Thymus (tissue), 14 donors: ENCODE data around the gene KDM2B. TPM values are rescaled to one million over a fixed set of nuclear protein-coding genes. Genes with fewer than 3 reads are reported as not detected.

Experiments used
- DNase-seq, 9 donors: peaks; one replicate each; pipeline ENCODE4 v3.0.0-alpha.2; 2013; ENCODE audit warnings: low spot score in 9 of 9, low read depth in 6 of 9, missing footprints in 1 of 9
- H3K27ac ChIP-seq, 2 donors: one replicate each; pipeline ENCODE4 v1.5.1; 2013; ENCODE audit warnings: control low read depth in 1 of 2, low read depth in 1 of 2, low read length in 1 of 2, mild to moderate bottlenecking in 1 of 2, moderate library complexity in 1 of 2
- H3K27me3 ChIP-seq, 2 donors: one replicate each; pipeline ENCODE4 v1.5.1; 2013; ENCODE audit warnings: low read length in 1 of 2; ENCODE audit not compliant: control insufficient read depth in 2 of 2, insufficient read depth in 1 of 2
- H3K36me3 ChIP-seq, 2 donors: one replicate each; pipeline ENCODE4 v1.5.1; 2013; ENCODE audit warnings: low read length in 1 of 2, mild to moderate bottlenecking in 1 of 2, moderate library complexity in 1 of 2; ENCODE audit not compliant: control insufficient read depth in 2 of 2, insufficient read depth in 2 of 2
- H3K4me1 ChIP-seq, 2 donors: one replicate each; pipeline ENCODE4 v1.5.1; 2013; ENCODE audit warnings: low read length in 2 of 2; ENCODE audit not compliant: control insufficient read depth in 2 of 2, insufficient read depth in 2 of 2
- H3K4me3 ChIP-seq, 2 donors: one replicate each; pipeline ENCODE4 v1.5.1; 2013; ENCODE audit warnings: low read length in 2 of 2, control low read depth in 1 of 2, mild to moderate bottlenecking in 1 of 2
- H3K9me3 ChIP-seq, 2 donors: one replicate each; pipeline ENCODE4 v1.5.1; 2013; ENCODE audit warnings: low read length in 1 of 2, mild to moderate bottlenecking in 1 of 2; ENCODE audit not compliant: control insufficient read depth in 2 of 2, insufficient read depth in 1 of 2
- WGBS: extraction: QIAGEN DNeasy Blood & Tissue Kit; methylation state at CpG from one replicate; pipeline ENCODE4 v1.1.7; 2013; 5-methylcytosine and 5-hydroxymethylcytosine counted together
- long read RNA-seq, 10 donors: transcript quantifications; one replicate each; lab custom pipeline, GENCODE V29; 2026
- polyA plus RNA-seq: library from polyadenylated mRNA; stranded (reverse); fragments of 200-250 nt; gene quantifications from one replicate; pipeline ENCODE4 v1.2.3, GENCODE V29; 2013
- total RNA-seq: library from RNA; stranded (reverse); fragments of 120-200 nt; gene quantifications from one replicate; pipeline ENCODE4 v1.2.4, GENCODE V29; 2013
- donor health status: healthy.

KDM2B gene
- 26.4 TPM for total RNA-seq
- 25.9 TPM for polyA plus RNA-seq
- long read RNA-seq, donor 1, result 0 reads
- long read RNA-seq, donor 2, result 0 reads
- long read RNA-seq, donor 3, partial matches to known transcripts, result 0 of 1 reads
- long read RNA-seq, donor 3, other reads (novel, unspliced or antisense), result 0 of 1 reads
- long read RNA-seq, donor 4, partial matches to known transcripts, result 0 of 28 reads
- long read RNA-seq, donor 4, other reads (novel, unspliced or antisense), result 26 of 28 reads
- long read RNA-seq, donor 5, partial matches to known transcripts, result 0 of 1 reads
- long read RNA-seq, donor 5, other reads (novel, unspliced or antisense), result 0 of 1 reads
- long read RNA-seq, donor 6, result 0 reads
- long read RNA-seq, donor 7, partial matches to known transcripts, result 9 of 10 reads
- long read RNA-seq, donor 7, other reads (novel, unspliced or antisense), result 0 of 10 reads
- long read RNA-seq, donor 8, partial matches to known transcripts, result 0 of 11 reads
- long read RNA-seq, donor 8, other reads (novel, unspliced or antisense), result 10 of 11 reads
- long read RNA-seq, donor 9, partial matches to known transcripts, result 0 of 2 reads
- long read RNA-seq, donor 9, other reads (novel, unspliced or antisense), result 0 of 2 reads
- long read RNA-seq, donor 10, result 0 reads

DNA sequence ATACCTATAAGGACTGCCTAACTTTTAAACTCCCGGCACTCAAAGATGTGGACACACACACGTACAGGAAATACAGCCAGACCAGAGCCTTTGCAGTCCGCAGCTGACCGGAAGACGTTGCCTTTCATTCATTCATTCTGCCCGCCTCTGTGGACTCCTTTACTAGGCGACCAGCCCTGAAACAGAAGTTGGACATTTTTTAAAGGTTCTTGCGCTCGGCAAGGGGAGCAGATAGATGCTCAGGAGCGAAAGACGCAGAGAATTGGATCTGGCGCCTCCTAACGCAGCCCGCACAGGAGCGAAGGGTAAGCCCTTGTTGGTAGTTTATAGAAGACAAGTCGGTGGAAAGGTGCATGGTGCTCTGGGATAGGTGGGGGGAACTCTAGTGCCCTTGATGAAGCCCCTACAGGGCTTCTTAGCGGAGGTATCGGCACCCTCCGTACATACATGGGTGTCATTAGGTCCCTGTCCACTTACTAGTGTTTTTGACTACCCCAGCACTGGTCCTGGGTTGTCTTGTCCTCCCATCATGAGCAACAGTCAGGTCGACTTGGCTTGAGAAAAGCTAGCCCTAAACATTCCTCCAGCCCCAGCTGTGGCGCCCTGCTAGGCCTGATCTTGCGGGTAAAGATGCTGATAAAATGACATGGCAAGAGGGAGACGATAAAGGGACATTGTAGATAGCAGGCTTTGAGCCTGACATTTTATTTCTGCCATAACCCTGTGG lies at the start of gene KDM2B:
KDM2B (minus strand) TSS at position 65 of the 727 bp plus-strand sequence. CDS start 112 bp downstream, outside the sequence.
- peak in 3 of 9 donors; percentile 38 to 63 (median 41) for DNase-seq
- Histone ChIP-seq H3K9me3 (no peaks in the 10 kb centered on the region), H3K27ac (peak within 1 kb of the TSS; percentile 89 to 91), H3K4me1 (peaks cover 23 to 50% of the 10 kb centered on the region in 2 donors), H3K27me3 (no peaks in the 10 kb centered on the region), H3K36me3 (peaks cover 0 to 3% of the 10 kb centered on the region in 2 donors), H3K4me3 (peak within 1 kb of the TSS; percentile 58 to 82)
- WGBS, result 23% methylated on average over 23 of the region's 23 CpGs

DNA sequence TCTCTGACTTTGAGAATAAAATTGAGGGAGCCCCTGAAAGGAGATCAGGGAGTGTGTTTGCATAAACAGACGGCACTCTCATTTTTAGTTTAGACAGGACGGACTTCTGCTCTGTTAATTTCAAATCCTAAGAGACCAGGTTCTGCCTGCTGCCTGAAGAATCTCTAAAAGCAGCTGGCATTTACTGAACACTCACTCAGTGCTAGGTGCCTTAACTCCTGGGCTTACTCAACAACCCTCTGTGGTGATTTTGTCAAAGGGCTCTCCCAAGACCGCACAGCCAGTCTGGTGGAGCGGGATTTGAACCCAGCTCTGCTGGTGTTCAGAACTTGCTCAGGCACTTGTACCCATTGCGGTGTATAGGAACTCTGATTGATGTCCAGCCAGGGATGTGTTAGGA lies 47.7 kb upstream of the KDM2B start:
- WGBS, result 82% methylated on average over 5 of the region's 5 CpGs
- Histone ChIP-seq H3K4me3 (peak overlapping the region in 1 of 2 donors; percentile 73), H3K36me3 (peaks cover 0 to 11% of the 10 kb centered on the region in 2 donors), H3K4me1 (peaks cover 25 to 71% of the 10 kb centered on the region in 2 donors), H3K27ac (peak overlapping the region in 1 of 2 donors; percentile 55), H3K27me3 (no peaks in the 10 kb centered on the region), H3K9me3 (no peaks in the 10 kb centered on the region)
- DNase-seq, result no peak

- peak overlapping the region; percentile 73 to 84 for H3K4me3 ChIP-seq
- peak overlapping the region; percentile 87 to 90 for H3K27ac ChIP-seq
- 51% methylated on average over 8 of the region's 8 CpGs for WGBS
- H3K36me3 ChIP-seq, result peaks cover 0 to 11% of the 10 kb centered on the region in 2 donors
- H3K4me1 ChIP-seq, result peaks cover 25 to 67% of the 10 kb centered on the region in 2 donors
- no peaks in the 10 kb centered on the region for H3K9me3 ChIP-seq
- DNase-seq, result no peak
- H3K27me3 ChIP-seq, result no peaks in the 10 kb centered on the region
These were observed 47.2 kb upstream of the KDM2B start for GRCh38 chr12:121628037-121628436.

- DNase-seq, result peak in 8 of 9 donors; percentile 47 to 91 (median 75)
- Histone ChIP-seq H3K27me3 (no peaks in the 10 kb centered on the region), H3K9me3 (no peaks in the 10 kb centered on the region), H3K4me3 (peak overlapping the region; percentile 73 to 84), H3K4me1 (peaks cover 22 to 58% of the 10 kb centered on the region in 2 donors), H3K36me3 (peaks cover 0 to 7% of the 10 kb centered on the region in 2 donors), H3K27ac (peak overlapping the region; percentile 87 to 90)
- WGBS, result under 1% methylated on average over 53 of the region's 53 CpGs
These were observed 46.2 kb upstream of the KDM2B start for GRCh38 chr12:121626853-121627640.

DNA sequence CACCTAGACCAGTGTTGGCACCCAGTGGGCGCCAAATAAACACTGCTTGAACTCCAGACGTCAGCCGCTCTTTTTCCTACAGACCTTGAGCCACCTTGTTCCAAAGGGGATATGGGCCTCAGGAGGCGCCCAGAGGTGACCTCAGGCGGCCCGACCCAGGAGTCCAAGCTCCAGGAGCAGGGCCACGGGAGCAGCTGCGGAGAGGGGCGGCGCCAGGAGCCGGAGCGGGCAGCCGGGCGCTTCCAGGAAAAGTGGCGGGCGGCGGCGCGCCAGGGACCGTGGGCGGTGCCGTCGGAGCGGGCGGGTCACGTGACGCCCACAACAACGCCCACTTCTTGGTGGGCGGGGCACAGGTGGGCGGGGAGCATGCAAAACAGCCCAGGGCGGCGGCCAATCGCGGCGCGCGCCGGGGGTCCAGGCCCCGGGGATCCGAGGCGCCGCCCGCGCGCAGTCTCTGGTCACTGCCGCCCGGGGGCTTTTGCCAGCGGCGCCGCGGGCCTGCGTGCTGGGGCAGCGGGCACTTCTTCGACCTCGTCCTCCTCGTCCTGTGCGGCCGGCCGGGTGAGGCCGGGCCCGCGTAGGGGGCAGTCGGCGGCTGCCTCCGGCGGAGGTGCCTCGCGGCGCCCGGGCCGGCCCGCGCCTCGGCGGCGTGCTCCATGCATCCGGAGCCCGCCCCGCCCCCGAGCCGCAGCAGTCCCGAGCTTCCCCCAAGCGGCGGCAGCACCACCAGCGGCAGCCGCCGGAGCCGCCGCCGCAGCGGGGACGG lies 45.4 kb upstream of the KDM2B start, which contains the start of gene ORAI1:
ORAI1 (plus strand) TSS at position 444 of the 766 bp plus-strand sequence.
- Histone ChIP-seq H3K9me3 (no peaks in the 10 kb centered on the region), H3K27ac (peak within 1 kb of the TSS; percentile 87 to 90), H3K4me1 (peaks cover 19 to 51% of the 10 kb centered on the region in 2 donors), H3K27me3 (no peaks in the 10 kb centered on the region), H3K36me3 (peaks cover 0 to 7% of the 10 kb centered on the region in 2 donors), H3K4me3 (peak within 1 kb of the TSS; percentile 73 to 84)
- peak in 8 of 9 donors; percentile 88 to 98 (median 96) for DNase-seq
- under 1% methylated on average over 92 of the region's 92 CpGs for WGBS

DNA sequence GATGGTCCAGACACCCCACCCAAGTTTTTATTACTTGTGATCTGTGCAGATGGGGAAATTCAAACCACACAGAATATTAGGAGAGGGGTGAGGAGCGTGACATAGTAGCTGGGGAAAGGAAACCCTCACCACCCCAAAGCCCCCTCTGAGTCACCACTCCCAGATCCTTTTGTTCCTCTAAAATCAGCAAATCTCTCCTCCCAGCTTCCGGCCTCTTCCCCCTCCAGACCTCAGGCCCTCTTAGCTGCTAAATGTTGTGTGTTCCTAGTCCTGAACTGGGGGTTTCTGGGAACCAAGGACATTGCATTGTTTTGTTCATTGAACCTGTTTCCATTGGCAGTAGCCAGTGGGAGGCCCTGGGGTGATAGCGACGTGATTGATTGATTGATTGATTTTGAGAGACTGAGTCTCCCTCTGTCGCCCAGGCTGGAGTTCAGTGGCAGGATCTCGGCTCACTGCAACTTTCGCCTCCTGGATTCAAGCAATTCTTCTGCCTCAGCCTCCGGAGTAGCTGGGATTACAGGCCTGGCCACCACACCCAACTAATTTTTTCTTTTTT lies 39.6 kb upstream of the KDM2B start:
- no peaks in the 10 kb centered on the region for H3K36me3 ChIP-seq
- H3K9me3 ChIP-seq, result no peaks in the 10 kb centered on the region
- no peak for DNase-seq
- H3K27me3 ChIP-seq, result no peaks in the 10 kb centered on the region
- peaks cover 0 to 12% of the 10 kb centered on the region in 2 donors for H3K4me1 ChIP-seq
- no peak overlapping the region for H3K4me3 ChIP-seq
- H3K27ac ChIP-seq, result no peak overlapping the region
- 89% methylated on average over 8 of the region's 8 CpGs for WGBS

DNA sequence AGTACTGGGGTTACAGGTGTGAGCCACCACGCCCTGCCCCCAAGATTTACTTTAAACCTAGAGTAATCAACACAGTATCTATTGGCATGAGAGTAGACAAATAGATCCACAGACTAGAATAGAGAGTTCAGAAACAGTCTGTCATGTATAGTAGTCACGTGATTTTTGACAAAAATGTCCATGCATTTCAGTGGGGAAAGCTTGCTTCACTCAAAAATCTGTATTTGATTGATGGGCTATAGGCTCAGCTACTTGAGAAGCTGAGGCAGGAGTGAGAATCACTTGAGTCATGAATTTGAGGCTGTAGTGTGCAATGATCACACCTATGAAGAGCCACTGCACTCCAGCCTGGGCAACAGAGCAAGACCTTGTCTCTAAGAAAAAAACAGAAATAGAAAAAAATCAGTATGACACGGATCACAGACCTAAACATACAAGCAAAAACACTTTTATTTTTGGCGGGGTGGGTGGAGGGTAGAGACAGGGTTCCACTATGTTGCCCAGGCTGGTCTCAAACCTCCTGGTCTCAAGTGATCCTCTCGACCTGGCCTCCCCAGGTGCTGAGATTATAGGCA lies 37.9 kb upstream of the KDM2B start:
- Histone ChIP-seq H3K36me3 (no peaks in the 10 kb centered on the region), H3K4me3 (no peak overlapping the region), H3K4me1 (peaks cover 0 to 8% of the 10 kb centered on the region in 2 donors), H3K9me3 (peaks cover 0 to under 1% of the 10 kb centered on the region in 2 donors), H3K27me3 (no peaks in the 10 kb centered on the region), H3K27ac (no peak overlapping the region)
- no peak for DNase-seq
- WGBS, result 89% methylated on average over 5 of the region's 5 CpGs
